Aorta (tissue), 5 donors: ENCODE results near the gene GFRA4. TPM values are rescaled to one million over a fixed set of nuclear protein-coding genes. Genes with fewer than 3 reads are reported as not detected.

Source experiments
- ATAC-seq: fragments of 200-7000 bp; cut with Tn5 transposase; one replicate; pipeline ENCODE4 v1.9.1; 2022; ENCODE audit warnings: moderate library complexity; ENCODE audit not compliant: low FRiP score
- DNase-seq, 2 donors: peaks; one replicate each; pipeline ENCODE4 v3.0.0-alpha.2; 2020
- H3K27ac ChIP-seq, 2 donors: one replicate each; pipeline ENCODE4 v1.5.1; 2013; ENCODE audit warnings: low read length in 2 of 2, mild to moderate bottlenecking in 2 of 2, moderate library complexity in 2 of 2, control low read depth in 1 of 2, inconsistent platforms in 1 of 2, low read depth in 1 of 2
- H3K27me3 ChIP-seq, 2 donors: one replicate each; pipeline ENCODE4 v1.6.1; 2013; ENCODE audit warnings: control low read depth in 1 of 2, low read length in 1 of 2, mild to moderate bottlenecking in 1 of 2, moderate library complexity in 1 of 2; ENCODE audit not compliant: insufficient read depth in 2 of 2, control insufficient read depth in 1 of 2
- H3K36me3 ChIP-seq, 2 donors: one replicate each; pipeline ENCODE4 v1.6.1; 2013; ENCODE audit warnings: control low read depth in 1 of 2, low read length in 1 of 2, mild to moderate bottlenecking in 1 of 2; ENCODE audit not compliant: insufficient read depth in 2 of 2, control insufficient read depth in 1 of 2
- H3K4me1 ChIP-seq, 2 donors: one replicate each; pipeline ENCODE4 v1.6.1; 2013; ENCODE audit warnings: low read length in 2 of 2, control low read depth in 1 of 2, mild to moderate bottlenecking in 1 of 2, moderate library complexity in 1 of 2; ENCODE audit not compliant: insufficient read depth in 2 of 2, control insufficient read depth in 1 of 2
- H3K4me3 ChIP-seq, 2 donors: one replicate each; pipeline ENCODE4 v1.5.1; 2013; ENCODE audit warnings: low read length in 2 of 2, control low read depth in 1 of 2, mild to moderate bottlenecking in 1 of 2
- H3K9me3 ChIP-seq: one replicate; pipeline ENCODE4 v1.6.1; 2013; ENCODE audit warnings: mild to moderate bottlenecking, low read length; ENCODE audit not compliant: control insufficient read depth
- WGBS, 2 donors: extraction: QIAGEN DNeasy Blood & Tissue Kit; methylation state at CpG; one replicate each; pipeline ENCODE4 v1.1.7; 2013; 5-methylcytosine and 5-hydroxymethylcytosine counted together
- intact Hi-C, 2 donors: fragments of 100-400 bp; cut with DNase I; formaldehyde crosslinking; loops; one replicate each; pipeline versions ENCODE4 v1.14.2 to v1.15.0; 2022
- polyA plus RNA-seq, 2 donors: library from polyadenylated mRNA; stranded (reverse); fragments of 200-250 nt; gene quantifications; one replicate each; pipeline ENCODE4 v1.2.3, GENCODE V29; 2013
- total RNA-seq, 2 donors: library from RNA; stranded (reverse); fragmentation: NEBNext Ultra II Directional; extraction: Animal tissue kit (Norgen Biotek cat#: 25700); gene quantifications; one replicate each; pipeline ENCODE4 v1.2.1, GENCODE V29; 2021
- donor health status: healthy with polysubstance abuse.
- donor health status: Bipolar disorder and iron deficiency.
- donor health status: DM: no; HTN: no; CAD: no.
- donor health status: DM: no; HTN: no; CAD: no.
- donor health status: DM: yes; HTN: yes; CAD: no.

The GFRA4 gene
- total and polyA plus RNA-seq, 4 donors = not detected

- WGBS, 2 donors = 81 to 82% methylated on average over 10 of the region's 10 CpGs
- ATAC-seq = no peak
- intact Hi-C loops = no loop called here
Measured at GRCh38 chr20:3612795-3613572, 50.2 kb downstream of the GFRA4 start.

GRCh38 chr20:3611901-3612300, 51.3 kb downstream of the GFRA4 start:
- Histone ChIP-seq H3K4me3 (no peak overlapping the region), H3K36me3 (peaks cover 0 to 3% of the 10 kb centered on the region in 2 donors), H3K27ac (no peak overlapping the region), H3K4me1 (no peaks in the 10 kb centered on the region), H3K27me3 (no peaks in the 10 kb centered on the region), H3K9me3 (no peaks in the 10 kb centered on the region)
- 59 to 63% methylated on average over 1 of the region's 1 CpG for WGBS, 2 donors
- ATAC-seq (no peak), DNase-seq (no peak)
- intact Hi-C loops = no loop called here

More at GRCh38 chr20:3612795-3613572, 50.2 kb downstream of the GFRA4 start:
- Histone ChIP-seq H3K4me1 (no peaks in the 10 kb centered on the region), H3K36me3 (peaks cover 0 to 6% of the 10 kb centered on the region in 2 donors), H3K4me3 (no peak overlapping the region), H3K27me3 (no peaks in the 10 kb centered on the region), H3K9me3 (no peaks in the 10 kb centered on the region), H3K27ac (no peak overlapping the region)
- no peak for DNase-seq

Other genes starting within 250 kb of the GFRA4 start
- 10 to 100 TPM; 25.7 to 33.4 TPM for gene ATRN, start 192.4 kb downstream of the GFRA4 start, total RNA-seq
- gene ATRN, start 192.4 kb downstream of the GFRA4 start, polyA plus RNA-seq = 1 to 10 TPM; 4.0 to 7.1 TPM
- gene ADAM33, start 18.6 kb upstream of the GFRA4 start, total RNA-seq = 10 to 100 TPM; 39.8 to 96.8 TPM
- gene ADAM33, start 18.6 kb upstream of the GFRA4 start, polyA plus RNA-seq = 100 to 1,000 TPM in 1 of 2 donors, 10 to 100 TPM in 1; 36.9 to 352 TPM
- gene SIGLEC1, start 49.2 kb upstream of the GFRA4 start, total RNA-seq = 10 to 100 TPM; 16.8 to 55.8 TPM
- 1 to 10 TPM; 2.8 to 4.5 TPM for gene SIGLEC1, start 49.2 kb upstream of the GFRA4 start, polyA plus RNA-seq
- 10 to 100 TPM; 10.8 to 21.2 TPM for gene HSPA12B, start 69.3 kb upstream of the GFRA4 start, total RNA-seq
- gene HSPA12B, start 69.3 kb upstream of the GFRA4 start, polyA plus RNA-seq = 1 to 10 TPM in 1 of 2 donors, under 1 TPM in 1; 0.25 to 2.3 TPM
- gene ADISSP, start 104.4 kb upstream of the GFRA4 start, total RNA-seq = 10 to 100 TPM; 13.9 to 21.1 TPM
- 10 to 100 TPM in 1 of 2 donors, 1 to 10 TPM in 1; 8.5 to 14.0 TPM for gene ADISSP, start 104.4 kb upstream of the GFRA4 start, polyA plus RNA-seq
- not detected for gene SPEF1, start 118.0 kb upstream of the GFRA4 start, total RNA-seq
- under 1 TPM in 1 of 2 donors, not detected in 1; 0.90 TPM for gene SPEF1, start 118.0 kb upstream of the GFRA4 start, polyA plus RNA-seq
- 10 to 100 TPM; 79.7 to 89.4 TPM for gene CENPB, start 123.3 kb upstream of the GFRA4 start, total RNA-seq
- 10 to 100 TPM; 44.7 to 86.8 TPM for gene CENPB, start 123.3 kb upstream of the GFRA4 start, polyA plus RNA-seq
- 10 to 100 TPM; 29.6 to 56.3 TPM for gene CDC25B, start 132.9 kb upstream of the GFRA4 start, total RNA-seq
- 10 to 100 TPM in 1 of 2 donors, 1 to 10 TPM in 1; 9.9 to 87.5 TPM for gene CDC25B, start 132.9 kb upstream of the GFRA4 start, polyA plus RNA-seq
- 10 to 100 TPM in 1 of 2 donors, 1 to 10 TPM in 1; 9.9 to 12.3 TPM for gene AP5S1, start 157.1 kb upstream of the GFRA4 start, total RNA-seq
- 1 to 10 TPM; 4.4 to 5.9 TPM for gene AP5S1, start 157.1 kb upstream of the GFRA4 start, polyA plus RNA-seq
- 10 to 100 TPM; 33.4 to 36.1 TPM for gene MAVS, start 183.4 kb upstream of the GFRA4 start, total RNA-seq
- gene MAVS, start 183.4 kb upstream of the GFRA4 start, polyA plus RNA-seq = 10 to 100 TPM; 11.1 to 14.6 TPM
- 10 to 100 TPM; 45.7 to 53.2 TPM for gene PANK2, start 226.0 kb upstream of the GFRA4 start, total RNA-seq
- gene PANK2, start 226.0 kb upstream of the GFRA4 start, polyA plus RNA-seq = 10 to 100 TPM; 21.4 to 45.3 TPM